HS-27A (cell line): Measurements from ENCODE around the gene PRSS56.

Experiments
- DNase-seq: peaks from one replicate; pipeline ENCODE4 v3.0.0-alpha.2; 2012; ENCODE audit warnings: low read depth, missing footprints

The PRSS56 gene

DNA sequence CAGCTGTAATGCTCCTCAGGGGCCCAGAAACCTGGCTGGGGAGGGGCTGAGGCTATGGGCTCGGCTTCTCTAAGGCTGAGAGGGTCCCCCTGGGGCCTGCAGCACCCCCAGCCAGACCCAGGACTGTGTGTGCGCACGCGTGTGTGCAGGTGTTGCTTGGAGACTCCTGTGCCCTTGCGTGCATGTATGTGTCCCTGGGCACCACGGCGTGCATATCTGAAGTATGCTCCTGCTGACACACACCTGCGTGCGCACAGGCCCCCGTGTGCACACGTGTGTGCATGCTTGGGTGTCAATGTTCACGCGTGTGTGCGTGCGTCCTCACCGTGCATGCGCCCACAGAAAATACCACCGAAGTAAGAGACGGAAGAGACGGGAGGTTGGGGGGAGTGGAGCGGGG, 17.7 kb upstream of the PRSS56 start:
- no peak for DNase-seq

DNA sequence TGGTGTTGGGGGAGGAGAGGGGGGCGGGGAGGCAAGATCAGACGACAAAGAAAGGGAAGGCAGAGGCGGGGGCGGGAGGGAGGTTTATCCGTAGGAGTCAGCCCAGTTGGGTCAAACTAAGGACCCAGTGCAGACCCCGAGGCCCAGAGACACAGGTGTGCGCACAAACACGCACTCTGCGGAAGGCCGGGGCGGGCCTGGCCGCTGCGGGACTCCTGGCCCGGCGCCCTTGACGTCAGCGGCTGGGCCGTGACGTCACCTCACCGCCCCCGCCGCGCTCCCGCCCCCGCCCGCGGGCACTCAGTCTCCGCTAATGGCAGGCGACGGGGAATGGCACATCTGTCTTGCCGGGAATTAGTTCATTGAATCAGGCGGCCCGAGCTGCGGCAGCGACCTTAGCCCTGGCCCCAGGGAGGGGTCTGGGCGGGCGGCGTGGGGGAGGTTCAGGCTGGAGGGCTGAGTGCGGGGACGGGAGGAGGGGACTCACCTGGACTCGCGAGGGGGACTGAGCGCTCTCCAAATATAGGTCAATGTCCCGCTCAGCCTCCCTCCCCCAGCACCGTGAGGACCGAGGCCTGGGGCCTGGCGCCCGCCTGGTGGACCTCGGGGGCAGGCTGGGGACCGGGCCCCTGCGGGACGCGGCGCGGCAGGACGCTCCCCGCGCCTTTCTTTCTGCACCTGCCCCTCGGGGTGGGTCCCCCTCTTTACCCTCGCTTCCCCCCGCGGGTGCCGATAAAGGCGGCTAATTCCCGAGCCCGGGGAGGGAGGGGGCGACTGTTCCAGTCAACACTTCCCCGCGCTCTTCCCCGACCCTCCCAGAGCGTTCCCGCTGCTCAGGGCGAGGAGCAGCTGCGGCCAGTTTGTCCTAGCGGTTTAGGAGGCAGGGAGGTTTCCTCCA, 17.0 kb upstream of the PRSS56 start:
- no peak for DNase-seq

DNA sequence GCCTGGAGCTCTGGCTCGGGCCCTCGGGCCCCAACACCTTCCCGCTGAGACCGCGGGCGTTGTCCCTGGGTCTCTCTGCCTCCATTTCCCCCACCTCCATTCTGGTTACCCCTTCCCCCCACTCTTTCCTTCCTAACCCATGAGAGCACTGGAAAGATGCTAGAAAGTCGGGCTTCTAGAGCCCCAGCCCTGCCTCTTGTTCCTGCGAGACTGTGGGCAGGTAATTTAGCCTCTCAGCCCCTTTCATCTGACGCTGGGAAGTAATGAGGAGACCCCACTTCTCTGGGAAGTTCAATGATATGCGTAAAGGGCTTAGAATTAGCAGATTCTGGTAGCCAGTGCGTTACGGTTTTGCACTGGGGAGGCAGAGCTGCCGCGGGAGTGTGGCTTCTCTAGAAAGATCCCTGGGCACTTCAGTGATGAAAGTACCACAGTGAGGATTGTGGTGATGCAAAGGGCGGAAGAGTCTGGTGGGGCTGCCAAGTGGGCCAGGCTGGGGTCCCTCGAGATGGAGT, 16.3 kb upstream of the PRSS56 start:
- no peak for DNase-seq

DNA sequence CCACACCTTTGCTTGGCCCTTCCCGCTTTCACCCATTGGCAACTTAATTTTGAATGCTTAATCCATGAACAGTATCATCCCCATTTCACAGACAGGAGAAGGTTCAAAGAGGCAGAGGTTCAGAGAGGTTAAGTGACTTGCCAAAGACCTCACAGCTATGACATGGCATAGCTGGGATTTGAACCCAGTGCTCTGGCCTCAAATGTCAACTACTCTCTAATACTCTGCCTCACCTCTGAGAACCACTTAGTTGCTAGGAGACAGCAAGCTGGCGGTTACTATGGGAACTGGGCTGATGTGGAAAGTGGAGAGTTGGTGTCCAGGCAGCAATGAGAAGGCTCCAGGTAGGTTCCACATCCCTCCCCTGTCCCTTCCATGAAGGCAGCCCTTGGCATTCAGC, 15.8 kb upstream of the PRSS56 start:
- no peak for DNase-seq

DNA sequence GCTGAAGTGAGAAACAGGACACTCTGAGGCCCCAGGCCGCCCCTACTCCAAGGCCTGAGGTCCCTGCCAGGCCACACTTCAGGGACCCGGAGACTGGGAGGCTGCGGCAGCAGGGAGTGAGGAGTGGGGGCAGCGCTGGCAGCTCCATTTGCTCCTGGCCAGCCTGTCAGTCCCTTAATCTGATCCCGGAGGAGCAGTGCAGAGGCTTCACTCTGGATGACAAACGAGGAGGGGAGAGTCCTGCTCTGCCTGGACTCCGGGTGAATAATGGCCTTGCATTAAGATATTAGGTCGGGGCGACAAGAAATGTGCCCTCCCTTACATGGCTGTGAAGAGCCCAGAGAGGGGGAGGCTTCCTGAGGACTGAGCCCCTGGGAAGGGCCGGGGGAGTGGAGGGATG, 14.3 kb upstream of the PRSS56 start:
- DNase-seq = no peak

DNA sequence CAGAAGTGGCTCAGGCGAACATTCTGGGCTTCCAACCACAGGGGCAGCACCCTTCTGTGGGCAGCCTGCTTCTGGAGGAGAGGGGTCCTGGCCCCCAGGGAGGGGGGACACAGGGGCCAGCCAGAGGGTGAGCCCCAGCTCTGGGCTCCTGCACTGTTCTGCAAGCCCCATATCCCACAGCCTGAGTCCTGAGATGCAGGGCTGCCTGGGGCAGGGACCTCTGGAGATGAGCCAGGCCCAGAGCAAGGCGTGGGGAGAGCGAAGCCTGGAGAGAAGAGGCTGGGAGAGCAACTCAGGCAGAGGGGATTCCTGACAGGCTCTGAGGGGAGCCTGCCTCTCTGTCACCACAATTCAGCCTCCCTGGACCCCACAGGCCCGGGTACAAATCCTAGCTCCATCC, 13.5 kb upstream of the PRSS56 start:
- DNase-seq = no peak

DNA sequence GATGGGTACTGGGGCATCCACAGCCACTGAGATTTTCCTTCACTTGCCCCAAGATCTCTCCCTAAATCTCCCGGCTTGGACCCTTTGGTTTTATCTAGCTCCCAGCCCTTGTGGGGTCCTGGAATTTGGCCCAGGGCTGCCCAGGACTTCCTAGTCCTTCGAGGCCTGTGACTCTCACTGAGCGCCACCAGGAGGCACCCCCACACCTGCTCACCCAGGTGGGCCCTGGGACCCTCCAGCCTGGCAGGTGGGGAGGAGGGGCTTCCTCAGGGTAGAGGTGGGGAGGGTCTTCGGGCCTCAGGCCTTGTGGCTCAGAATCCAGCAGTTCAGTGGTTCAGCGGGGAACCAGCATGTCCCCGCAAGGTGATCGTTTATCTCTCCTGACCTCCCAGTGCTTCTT, 11.9 kb upstream of the PRSS56 start:
- DNase-seq = no peak

DNA sequence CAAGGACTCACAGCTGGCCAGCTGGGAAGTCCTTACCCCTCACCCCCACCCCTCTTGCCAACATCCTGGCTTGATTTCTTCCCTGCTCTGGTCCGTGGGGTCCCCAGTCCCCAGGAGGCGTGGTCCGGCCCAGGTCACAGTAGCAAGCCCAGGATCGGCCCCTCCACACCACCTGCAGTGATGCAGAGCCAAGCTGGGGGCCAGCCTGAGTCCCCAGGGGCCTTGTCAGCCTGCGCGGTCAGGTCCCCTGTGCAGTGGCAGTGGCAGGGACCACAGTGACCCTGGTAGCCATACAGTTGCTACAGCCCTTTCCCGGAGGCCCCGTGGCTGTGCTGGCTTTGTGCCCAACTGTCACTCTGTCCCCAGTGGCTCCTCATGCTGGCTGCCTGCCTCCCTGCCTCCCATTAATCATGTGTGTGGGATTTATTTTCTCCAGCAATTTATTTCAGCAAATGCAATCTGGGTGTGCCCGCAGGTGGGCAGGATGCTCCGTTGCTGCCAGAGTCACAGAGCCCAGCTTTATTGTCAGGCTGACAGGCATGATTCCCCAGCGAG, 8.8 kb upstream of the PRSS56 start:
- no peak for DNase-seq

DNA sequence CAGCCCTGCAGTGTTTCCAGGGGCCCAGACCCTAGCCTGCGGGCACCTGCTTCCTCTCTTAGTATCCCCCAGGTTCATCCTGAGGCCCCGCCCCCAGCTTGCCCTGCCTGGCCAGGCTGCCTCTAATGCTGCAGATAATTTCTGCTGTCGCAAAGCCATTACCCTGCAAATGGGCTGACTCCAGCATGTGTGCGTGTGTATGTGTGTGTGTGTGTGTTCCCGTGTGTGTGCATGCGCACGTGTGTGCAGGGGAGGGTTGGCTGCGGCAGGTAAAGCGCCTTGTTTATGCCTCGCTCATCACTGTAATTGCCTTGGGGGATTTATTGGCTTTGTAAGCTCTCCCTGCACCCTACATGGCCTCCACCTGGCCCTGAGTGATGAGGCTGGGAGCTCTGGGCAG, 7.6 kb upstream of the PRSS56 start:
- no peak for DNase-seq

DNA sequence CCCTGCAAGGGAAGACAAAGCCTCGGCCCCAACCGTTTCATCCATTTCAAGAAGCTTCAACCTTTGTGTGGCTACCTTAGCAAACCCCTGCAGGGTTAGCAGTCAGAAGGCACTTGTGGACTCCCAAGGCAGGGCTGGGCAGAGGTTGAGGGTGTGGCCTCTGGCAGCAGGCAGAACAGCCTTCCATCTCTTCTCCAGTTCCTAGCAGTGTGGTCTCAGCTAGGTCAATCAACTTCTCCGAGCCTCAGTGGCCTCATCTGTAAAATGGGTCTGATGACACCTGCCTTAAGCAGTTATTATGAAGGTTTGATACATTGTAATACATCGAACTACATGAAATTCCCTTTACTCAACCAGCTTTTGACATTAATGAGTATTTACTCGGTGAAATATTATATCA, 6.8 kb upstream of the PRSS56 start:
- no peak for DNase-seq

DNA sequence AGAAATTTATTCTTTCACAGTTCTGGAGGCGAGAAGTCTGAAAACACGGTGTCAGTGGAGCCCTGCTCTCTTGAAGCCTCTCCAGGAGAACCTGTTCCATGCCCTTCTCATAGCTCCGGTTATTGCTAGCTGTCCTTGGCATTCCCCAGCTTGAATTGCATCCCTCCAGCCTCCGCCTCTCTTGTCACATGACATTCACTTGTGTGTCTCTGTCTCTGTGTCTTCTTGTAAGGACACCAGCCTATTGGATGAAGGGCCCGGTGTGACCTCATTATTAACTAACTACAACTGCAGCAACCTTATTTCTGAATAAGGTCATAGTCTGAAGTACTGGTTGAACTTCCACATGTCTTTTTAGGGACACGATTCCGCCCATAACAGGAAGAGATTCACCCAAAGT, 4.5 kb upstream of the PRSS56 start:
- DNase-seq = no peak

DNA sequence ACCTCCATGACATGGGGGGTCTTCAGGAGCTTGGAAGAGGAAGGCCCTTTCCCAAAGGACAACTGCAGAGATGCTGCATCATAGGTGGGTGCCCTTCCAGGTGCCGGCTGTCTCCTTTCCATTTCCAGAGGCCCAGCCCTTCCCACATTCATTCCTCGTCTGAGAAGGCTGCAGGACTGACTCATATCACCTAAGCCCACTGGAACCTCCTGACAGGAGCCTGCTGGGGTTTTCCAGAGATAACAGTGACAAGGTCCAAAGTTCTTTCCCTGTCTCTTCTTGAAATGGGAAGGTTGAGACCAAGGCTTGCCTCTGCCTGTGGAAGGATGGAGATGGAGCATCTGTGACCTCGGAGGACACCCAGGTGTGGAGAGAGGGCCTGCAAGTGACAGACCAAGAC, 3.6 kb upstream of the PRSS56 start:
- DNase-seq = no peak

DNA sequence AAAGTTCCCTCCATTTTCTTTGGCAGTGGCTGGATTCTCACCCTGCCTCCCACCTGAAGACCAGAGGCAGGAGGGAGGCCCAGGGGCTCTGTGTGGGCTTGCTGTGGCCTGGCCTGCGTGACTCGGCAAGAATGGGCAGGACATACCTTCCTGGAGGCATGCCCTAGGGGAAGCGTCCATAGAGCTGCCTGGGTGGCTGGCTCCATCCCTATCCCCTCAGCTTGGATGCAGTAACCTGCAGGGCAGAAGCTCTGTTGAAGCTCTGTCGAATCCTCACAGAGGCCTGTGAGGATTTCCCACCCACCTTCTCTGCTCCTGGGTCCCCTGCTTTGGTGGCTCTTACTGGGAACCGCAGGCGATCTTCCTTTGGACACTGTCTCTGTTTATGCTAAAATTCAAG, 1.3 kb upstream of the PRSS56 start:
- no peak for DNase-seq

DNA sequence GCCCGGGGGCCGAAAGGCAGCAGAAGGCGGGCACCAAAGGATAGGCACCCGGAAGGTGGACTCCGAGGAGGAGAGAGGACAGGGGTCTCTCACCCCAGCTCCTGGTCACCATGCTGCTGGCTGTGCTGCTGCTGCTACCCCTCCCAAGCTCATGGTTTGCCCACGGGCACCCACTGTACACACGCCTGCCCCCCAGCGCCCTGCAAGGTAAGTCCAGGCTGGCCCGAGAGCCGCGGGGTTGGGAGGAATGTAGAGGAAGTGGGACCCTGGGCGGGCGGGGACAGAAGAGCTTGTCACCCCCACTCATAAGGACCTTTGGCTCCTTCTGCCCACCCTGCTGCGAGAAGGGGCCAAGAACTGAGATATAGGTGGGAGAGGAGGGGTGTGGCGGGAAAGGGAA, 301 bp downstream of the PRSS56 start:
- no peak for DNase-seq

DNA sequence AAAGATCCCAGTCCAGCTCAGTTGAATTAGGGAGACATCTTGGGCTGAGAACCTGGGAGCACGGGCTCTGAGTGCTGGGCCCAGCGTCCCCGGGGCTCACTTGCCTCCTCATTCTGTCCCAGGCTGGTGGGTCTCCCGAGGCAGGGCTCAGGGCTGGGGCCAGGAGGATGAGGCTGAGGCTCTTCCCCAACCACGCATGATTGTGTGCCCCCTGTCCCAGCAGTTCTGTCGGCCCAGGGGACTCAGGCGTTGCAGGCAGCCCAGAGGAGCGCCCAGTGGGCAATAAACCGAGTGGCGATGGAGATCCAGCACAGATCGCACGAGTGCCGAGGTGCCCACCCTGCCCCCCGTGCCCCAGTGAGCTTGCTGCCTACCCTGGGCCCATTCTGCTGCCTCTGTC, 910 bp downstream of the PRSS56 start:
- DNase-seq = no peak

DNA sequence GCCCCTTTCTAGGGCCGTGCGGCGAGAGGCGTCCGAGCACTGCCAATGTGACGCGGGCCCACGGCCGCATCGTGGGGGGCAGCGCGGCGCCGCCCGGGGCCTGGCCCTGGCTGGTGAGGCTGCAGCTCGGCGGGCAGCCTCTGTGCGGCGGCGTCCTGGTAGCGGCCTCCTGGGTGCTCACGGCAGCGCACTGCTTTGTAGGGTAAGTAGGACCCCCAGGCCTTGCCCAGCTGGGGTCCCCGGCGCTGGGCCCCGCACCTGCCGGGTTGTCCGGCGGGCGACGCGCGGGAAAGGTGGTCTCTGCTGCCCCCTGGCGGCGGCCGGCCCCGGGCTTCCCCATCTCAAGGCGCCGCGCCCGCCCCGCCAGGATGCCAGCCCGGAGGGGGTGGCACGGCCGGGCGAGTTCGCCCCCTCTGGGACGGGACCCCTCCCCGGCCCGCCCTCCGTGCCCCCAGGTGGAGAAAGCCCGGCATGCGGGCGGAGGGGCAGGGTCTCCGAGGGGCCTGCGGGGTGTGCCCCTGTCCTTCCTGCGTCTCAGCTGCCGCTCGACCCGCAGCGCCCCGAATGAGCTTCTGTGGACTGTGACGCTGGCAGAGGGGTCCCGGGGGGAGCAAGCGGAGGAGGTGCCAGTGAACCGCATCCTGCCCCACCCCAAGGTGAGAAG, 1.9 kb downstream of the PRSS56 start:
- DNase-seq = no peak

DNA sequence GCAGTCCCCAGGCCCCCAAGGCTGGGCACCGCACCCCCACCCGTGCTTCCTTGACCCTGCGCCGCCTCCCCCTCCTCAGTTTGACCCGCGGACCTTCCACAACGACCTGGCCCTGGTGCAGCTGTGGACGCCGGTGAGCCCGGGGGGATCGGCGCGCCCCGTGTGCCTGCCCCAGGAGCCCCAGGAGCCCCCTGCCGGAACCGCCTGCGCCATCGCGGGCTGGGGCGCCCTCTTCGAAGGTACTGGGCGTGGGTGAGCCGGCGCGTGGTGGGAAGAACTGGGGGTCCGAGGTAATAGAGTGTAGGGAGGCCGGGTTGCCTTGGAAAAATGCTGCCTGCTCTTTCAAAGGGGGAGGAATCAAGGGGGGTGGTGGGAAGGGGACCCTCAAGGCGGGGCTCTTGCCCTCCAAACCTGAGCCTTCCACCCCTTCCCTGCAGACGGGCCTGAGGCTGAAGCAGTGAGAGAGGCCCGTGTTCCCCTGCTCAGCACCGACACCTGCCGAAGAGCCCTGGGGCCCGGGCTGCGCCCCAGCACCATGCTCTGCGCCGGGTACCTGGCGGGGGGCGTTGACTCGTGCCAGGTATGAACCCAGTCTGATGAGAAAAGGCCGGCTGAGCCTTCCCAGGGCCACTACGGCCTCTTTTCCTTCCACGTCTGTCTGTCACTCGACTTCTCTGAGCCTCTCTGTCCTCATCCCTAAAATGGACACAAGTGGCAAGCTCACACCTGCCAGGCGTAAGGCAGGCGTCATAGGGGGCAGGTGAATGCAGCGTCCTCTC, 2.6 kb downstream of the PRSS56 start:
- DNase-seq = no peak

DNA sequence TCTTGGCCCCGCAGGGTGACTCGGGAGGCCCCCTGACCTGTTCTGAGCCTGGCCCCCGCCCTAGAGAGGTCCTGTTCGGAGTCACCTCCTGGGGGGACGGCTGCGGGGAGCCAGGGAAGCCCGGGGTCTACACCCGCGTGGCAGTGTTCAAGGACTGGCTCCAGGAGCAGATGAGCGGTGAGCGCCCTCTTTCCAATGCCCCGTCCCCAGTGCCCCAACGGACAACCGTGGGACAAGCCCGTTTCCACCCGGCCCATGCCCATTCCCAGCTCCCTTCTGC, 3.2 kb downstream of the PRSS56 start:
- no peak for DNase-seq

DNA sequence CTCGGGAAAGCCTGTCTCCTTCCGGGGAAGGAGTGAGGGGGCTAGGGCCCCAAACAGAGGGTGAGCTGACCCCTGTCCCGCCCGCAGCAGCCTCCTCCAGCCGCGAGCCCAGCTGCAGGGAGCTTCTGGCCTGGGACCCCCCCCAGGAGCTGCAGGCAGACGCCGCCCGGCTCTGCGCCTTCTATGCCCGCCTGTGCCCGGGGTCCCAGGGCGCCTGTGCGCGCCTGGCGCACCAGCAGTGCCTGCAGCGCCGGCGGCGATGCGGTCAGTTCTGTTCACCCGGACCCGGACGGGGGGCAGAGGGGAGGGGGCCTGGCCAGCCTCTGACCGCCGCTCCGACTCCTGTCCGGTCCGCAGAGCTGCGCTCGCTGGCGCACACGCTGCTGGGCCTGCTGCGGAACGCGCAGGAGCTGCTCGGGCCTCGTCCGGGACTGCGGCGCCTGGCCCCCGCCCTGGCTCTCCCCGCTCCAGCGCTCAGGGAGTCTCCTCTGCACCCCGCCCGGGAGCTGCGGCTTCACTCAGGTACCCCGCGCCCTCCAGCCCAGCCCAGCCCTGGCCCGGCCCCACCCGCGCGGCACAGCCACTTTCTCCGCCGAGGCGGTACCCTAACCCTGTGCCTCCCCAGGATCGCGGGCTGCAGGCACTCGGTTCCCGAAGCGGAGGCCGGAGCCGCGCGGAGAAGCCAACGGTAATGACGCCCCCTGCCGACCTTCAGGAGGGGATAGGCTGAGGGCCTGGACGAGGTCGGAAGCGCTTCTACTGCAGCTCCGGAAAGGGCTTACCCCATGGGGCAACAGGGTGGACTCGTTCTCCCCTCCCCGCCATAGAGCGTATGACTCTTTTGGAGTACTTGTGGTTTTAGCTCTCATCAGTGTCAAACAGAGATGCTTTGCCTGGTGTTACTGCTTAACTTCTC, 3.8 kb downstream of the PRSS56 start:
- no peak for DNase-seq

DNA sequence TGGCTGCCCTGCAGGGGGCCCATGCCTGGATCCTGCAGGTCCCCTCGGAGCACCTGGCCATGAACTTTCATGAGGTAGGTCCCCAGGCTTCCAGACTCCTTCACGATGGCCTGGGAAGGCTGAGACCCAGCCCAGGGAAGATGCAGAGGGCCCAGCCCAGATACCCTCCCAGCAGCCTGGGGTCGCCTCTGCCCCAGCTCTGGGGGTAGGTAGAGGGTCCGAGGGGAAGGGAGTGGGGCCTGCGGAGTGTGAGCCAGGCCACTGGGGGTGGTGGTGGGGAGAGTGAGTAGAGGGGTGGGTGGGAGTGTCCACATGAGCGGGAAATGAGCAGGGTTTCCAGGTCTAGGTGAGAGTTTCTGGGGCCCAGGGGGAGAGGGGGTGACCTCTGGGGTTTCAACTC, 4.6 kb downstream of the PRSS56 start:
- DNase-seq = no peak

DNA sequence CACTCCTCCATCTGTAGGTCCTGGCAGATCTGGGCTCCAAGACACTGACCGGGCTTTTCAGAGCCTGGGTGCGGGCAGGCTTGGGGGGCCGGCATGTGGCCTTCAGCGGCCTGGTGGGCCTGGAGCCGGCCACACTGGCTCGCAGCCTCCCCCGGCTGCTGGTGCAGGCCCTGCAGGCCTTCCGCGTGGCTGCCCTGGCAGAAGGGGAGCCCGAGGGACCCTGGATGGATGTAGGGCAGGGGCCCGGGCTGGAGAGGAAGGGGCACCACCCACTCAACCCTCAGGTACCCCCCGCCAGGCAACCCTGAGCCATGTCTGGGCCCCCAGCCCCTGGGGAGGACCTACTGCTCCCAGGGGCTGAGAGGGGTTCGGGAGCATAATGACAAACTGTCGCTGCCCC, 5.0 kb downstream of the PRSS56 start:
- DNase-seq = no peak
